Activated CD8-positive, alpha-beta memory T cell treated with anti-CD3 and anti-CD28 coated beads for 4 hours (primary cell): ENCODE measurements around the gene IKZF3.
A peak's percentile ranks its signal among the peaks of the same experiment; 100 is the strongest.
"Not testable (repeated sequence)": the region's sequence is repeated elsewhere in the genome, so short reads cannot be mapped to it uniquely, and the experiment has no call there.

Experiments
- DNase-seq, 2 donors: peaks; one replicate each; pipeline ENCODE4 v3.0.0-alpha.2; 2020; ENCODE audit warnings: low read depth in 2 of 2

IKZF3 gene

GRCh38 chr17:39781031-39781860 lies 82.9 kb downstream of the IKZF3 start:
- no peak for DNase-seq

- no peak for DNase-seq
Measured at GRCh38 chr17:39777534-39778365, 86.4 kb downstream of the IKZF3 start.

- DNase-seq: no peak
Measured at GRCh38 chr17:39776252-39776651, 87.9 kb downstream of the IKZF3 start.

GRCh38 chr17:39775031-39775430 lies 89.1 kb downstream of the IKZF3 start:
- DNase-seq: no peak

GRCh38 chr17:39774047-39774446 lies 90.1 kb downstream of the IKZF3 start:
- DNase-seq: no peak

- no peak for DNase-seq
Measured at GRCh38 chr17:39772987-39773934, 90.9 kb downstream of the IKZF3 start.

GRCh38 chr17:39772415-39772814 lies 91.7 kb downstream of the IKZF3 start:
- no peak for DNase-seq

GRCh38 chr17:39769974-39770587 lies 94.0 kb downstream of the IKZF3 start:
- DNase-seq: no peak

GRCh38 chr17:39767147-39767546 lies 97.0 kb downstream of the IKZF3 start:
- no peak for DNase-seq

GRCh38 chr17:39765766-39766165 lies 98.3 kb downstream of the IKZF3 start:
- DNase-seq: no peak

- no peak for DNase-seq
Measured at GRCh38 chr17:39765175-39765574, 98.9 kb downstream of the IKZF3 start.

- DNase-seq: not testable (repeated sequence)
Measured at GRCh38 chr17:39764171-39764570, 99.9 kb downstream of the IKZF3 start.

- no peak for DNase-seq
Measured at GRCh38 chr17:39763051-39763820, 100.9 kb downstream of the IKZF3 start.

- DNase-seq: no peak
Measured at GRCh38 chr17:39761861-39762496, 102.1 kb downstream of the IKZF3 start.

- DNase-seq: no peak
Measured at GRCh38 chr17:39759204-39759603, 104.9 kb downstream of the IKZF3 start.

- peak in 1 of 2 donors; percentile 46 for DNase-seq
Measured at GRCh38 chr17:39757931-39758873, 105.9 kb downstream of the IKZF3 start.

- no peak for DNase-seq
Measured at GRCh38 chr17:39757176-39757662, 106.9 kb downstream of the IKZF3 start.

- no peak for DNase-seq
Measured at GRCh38 chr17:39756380-39757079, 107.6 kb downstream of the IKZF3 start.
